Measurements from ENCODE around the gene CNTROB.

The CNTROB gene

GRCh38 chr17:7961421-7961820, 29.4 kb downstream of the CNTROB start:
- TF ChIP-seq, protein P1, sequence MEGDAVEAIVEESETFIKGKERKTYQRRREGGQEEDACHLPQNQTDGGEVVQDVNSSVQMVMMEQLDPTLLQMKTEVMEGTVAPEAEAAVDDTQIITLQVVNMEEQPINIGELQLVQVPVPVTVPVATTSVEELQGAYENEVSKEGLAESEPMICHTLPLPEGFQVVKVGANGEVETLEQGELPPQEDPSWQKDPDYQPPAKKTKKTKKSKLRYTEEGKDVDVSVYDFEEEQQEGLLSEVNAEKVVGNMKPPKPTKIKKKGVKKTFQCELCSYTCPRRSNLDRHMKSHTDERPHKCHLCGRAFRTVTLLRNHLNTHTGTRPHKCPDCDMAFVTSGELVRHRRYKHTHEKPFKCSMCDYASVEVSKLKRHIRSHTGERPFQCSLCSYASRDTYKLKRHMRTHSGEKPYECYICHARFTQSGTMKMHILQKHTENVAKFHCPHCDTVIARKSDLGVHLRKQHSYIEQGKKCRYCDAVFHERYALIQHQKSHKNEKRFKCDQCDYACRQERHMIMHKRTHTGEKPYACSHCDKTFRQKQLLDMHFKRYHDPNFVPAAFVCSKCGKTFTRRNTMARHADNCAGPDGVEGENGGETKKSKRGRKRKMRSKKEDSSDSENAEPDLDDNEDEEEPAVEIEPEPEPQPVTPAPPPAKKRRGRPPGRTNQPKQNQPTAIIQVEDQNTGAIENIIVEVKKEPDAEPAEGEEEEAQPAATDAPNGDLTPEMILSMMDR (conservative IDR thresholded peaks at IDR 0.05; ENCODE audit: low read length) = no peak
- no peak overlapping the region for H3K4me3 ChIP-seq (ENCODE audit: low read length)
- DNase-seq (ENCODE audit: low read depth) = no peak

GRCh38 chr17:7967751-7968150, 35.7 kb downstream of the CNTROB start:
- H3K4me3 ChIP-seq (ENCODE audit: low read length) = no peak overlapping the region
- DNase-seq (ENCODE audit: low read depth) = no peak
- TF ChIP-seq, protein P1 (conservative IDR thresholded peaks at IDR 0.05; ENCODE audit: low read length) = no peak

DNA sequence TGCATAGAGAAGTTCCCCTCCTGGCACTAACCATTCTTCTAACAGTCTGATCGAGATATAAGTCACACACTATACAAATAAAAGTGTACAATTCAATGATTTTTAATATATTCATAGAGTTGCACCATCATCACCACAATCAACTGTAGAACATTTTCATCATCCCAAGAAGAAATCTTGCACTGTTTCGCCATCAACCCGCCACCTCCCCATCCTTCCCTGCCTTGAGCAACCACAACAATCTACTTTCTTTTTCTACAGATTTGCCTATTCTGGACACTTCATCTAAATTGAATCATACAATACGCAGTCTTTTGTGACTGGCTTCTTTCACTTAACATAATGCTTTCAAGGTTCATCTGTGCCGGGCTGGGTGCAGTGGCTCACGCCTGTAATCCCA, 37.4 kb downstream of the CNTROB start:
- DNase-seq (ENCODE audit: low read depth) = peak; percentile 32

GRCh38 chr17:7971651-7972050, 39.6 kb downstream of the CNTROB start:
- no peak for DNase-seq (ENCODE audit: low read depth)
- TF ChIP-seq, protein P1 (conservative IDR thresholded peaks at IDR 0.05; ENCODE audit: low read length) = no peak
- no peak overlapping the region for H3K4me3 ChIP-seq (ENCODE audit: low read length)

More for the DNA sequence above, 37.4 kb downstream of the CNTROB start:
- no peak overlapping the region for H3K4me3 ChIP-seq (ENCODE audit: low read length)
- TF ChIP-seq, protein P1 (conservative IDR thresholded peaks at IDR 0.05; ENCODE audit: low read length) = no peak

- TF ChIP-seq, protein P1 (conservative IDR thresholded peaks at IDR 0.05; ENCODE audit: low read length) = peak; percentile 34; the same call in 1 of the 2 replicates
- H3K4me3 ChIP-seq (ENCODE audit: low read length) = no peak overlapping the region
- DNase-seq (ENCODE audit: low read depth) = no peak
Observed at GRCh38 chr17:7972131-7972785, 40.3 kb downstream of the CNTROB start.

- TF ChIP-seq, protein P1 (conservative IDR thresholded peaks at IDR 0.05; ENCODE audit: low read length) = no peak
- no peak overlapping the region for H3K4me3 ChIP-seq (ENCODE audit: low read length)
- no peak for DNase-seq (ENCODE audit: low read depth)
Observed at GRCh38 chr17:7974638-7975131, 42.7 kb downstream of the CNTROB start.

GRCh38 chr17:7977039-7977438, 45.0 kb downstream of the CNTROB start:
- DNase-seq (ENCODE audit: low read depth) = no peak
- H3K4me3 ChIP-seq (ENCODE audit: low read length) = no peak overlapping the region
- TF ChIP-seq, protein P1 (conservative IDR thresholded peaks at IDR 0.05; ENCODE audit: low read length) = no peak

All from AG10803 (cell line).